Fibroblast of mammary gland (primary cell): ENCODE data around the gene NEGR1.

Source experiments
- DNase-seq: peaks from one replicate; pipeline ENCODE4 v3.0.0-alpha.2; 2010; ENCODE audit warnings: low read depth
- H3K4me3 ChIP-seq: 2 replicates; pipeline ENCODE4 v1.5.1; 2011; ENCODE audit warnings: low read depth, mild to moderate bottlenecking, low read length, moderate library complexity; ENCODE audit not compliant: control insufficient read depth
- CTCF ChIP-seq: conservative IDR thresholded peaks from 2 replicates; pipeline ENCODE4 v1.5.1; 2011; ENCODE audit warnings: low read depth, low read length, inconsistent platforms; ENCODE audit not compliant: control insufficient read depth, insufficient read depth

NEGR1 gene

DNA sequence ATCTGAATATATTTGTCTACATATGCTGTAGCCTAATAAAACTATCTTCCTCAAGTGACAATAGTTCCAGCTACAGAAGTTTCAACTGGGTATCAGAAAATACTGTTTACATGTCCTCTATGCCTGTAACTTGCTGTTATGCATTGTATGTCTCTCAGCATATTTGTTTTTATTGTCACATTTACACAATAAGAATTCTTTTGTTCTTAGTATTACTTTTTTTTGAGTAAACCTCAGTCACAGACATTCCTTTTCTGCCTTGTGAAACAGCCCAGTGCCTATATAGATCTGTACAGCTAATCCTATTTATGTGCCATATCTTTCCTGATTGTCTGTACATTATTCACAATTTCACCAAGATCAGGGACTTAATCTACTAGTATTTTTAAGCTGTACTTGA lies 565.2 kb downstream of the NEGR1 start:
- TF ChIP-seq CTCF = no peak
- DNase-seq = no peak
- H3K4me3 ChIP-seq = no peak overlapping the region

- H3K4me3 ChIP-seq = no peak overlapping the region
- DNase-seq = no peak
- TF ChIP-seq CTCF = no peak
These were observed 570.9 kb downstream of the NEGR1 start for GRCh38 chr1:71711456-71711855.

DNA sequence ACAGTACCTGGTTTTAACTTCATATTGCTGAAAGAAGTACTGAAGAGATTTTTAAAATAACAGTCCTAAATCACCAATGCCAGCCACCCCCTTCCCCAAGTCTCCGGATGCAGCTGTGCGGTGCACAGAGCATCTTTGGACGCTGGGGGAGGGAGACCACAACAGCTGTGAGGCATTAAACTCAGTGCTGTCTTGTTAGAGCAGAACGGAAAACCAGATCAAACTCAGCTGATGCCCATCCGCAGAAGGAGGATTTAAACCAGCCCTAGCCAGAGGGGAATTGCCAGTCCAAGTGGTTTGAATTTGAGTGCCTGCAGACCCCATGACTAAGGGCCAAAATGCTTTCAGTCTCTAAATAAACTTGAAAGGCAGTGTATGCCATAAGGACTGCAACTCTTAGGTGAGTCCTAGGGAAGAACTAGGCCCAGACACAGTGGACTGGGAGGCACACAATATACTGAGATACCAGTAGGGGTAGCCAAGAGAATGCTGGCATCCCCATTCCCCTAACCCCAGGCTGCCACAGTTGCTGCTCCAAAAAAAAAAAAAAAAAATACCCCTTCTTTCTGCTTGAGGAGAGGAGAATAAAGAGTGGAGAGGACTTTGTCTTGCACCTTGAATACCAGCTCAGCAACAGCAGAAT lies 576.2 kb downstream of the NEGR1 start:
- H3K4me3 ChIP-seq = no peak overlapping the region
- no peak for TF ChIP-seq CTCF
- DNase-seq = no peak

GRCh38 chr1:71698186-71698585 lies 584.2 kb downstream of the NEGR1 start:
- H3K4me3 ChIP-seq = no peak overlapping the region
- no peak for DNase-seq
- no peak for TF ChIP-seq CTCF

- TF ChIP-seq CTCF = no peak
- H3K4me3 ChIP-seq = no peak overlapping the region
These were observed 586.5 kb downstream of the NEGR1 start for GRCh38 chr1:71695821-71696220.

GRCh38 chr1:71695084-71695483 lies 587.3 kb downstream of the NEGR1 start:
- TF ChIP-seq CTCF = no peak
- DNase-seq = no peak
- no peak overlapping the region for H3K4me3 ChIP-seq

More at GRCh38 chr1:71695821-71696220, 586.5 kb downstream of the NEGR1 start:
- peak; percentile 24 for DNase-seq

DNA sequence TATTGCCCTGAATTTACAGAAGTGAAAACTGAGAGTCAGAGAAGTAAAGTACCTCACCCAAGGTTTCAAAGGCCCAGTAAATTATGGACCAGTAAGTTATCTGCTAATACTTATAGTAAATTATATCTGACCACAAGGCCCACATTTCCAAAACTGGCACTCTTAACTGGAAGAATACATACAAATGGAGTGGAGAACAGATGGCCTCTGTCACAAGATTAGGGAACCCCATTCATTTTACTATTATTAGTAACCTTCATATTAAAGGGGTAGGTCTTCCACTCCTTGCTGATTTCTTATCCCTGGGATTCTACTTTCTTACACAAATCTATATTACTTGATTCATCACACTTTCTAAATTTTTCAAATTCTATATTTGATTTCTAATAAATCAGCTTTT lies 588.8 kb downstream of the NEGR1 start:
- H3K4me3 ChIP-seq = no peak overlapping the region
- TF ChIP-seq CTCF = no peak
- no peak for DNase-seq
